Thyroid gland (tissue), 4 donors: ENCODE measurements around the gene ANKRD13B. TPM values are rescaled to one million over a fixed set of nuclear protein-coding genes. Genes with fewer than 3 reads are reported as not detected.
A peak's percentile ranks its signal among the peaks of the same experiment; 100 is the strongest.

Experiments
- DNase-seq, 2 donors: peaks; one replicate each; pipeline ENCODE4 v3.0.0-alpha.2; 2019
- H3K27ac ChIP-seq, 3 donors: fragments of 200-600 bp; sonication (generic); 1 replicate in 2 of 3; 2 replicates in 1 of 3; pipeline ENCODE4 v1.5.1; 2016 to 2019; ENCODE audit warnings: mild to moderate bottlenecking in 1 of 3, moderate library complexity in 1 of 3
- H3K27me3 ChIP-seq: fragments of 200-600 bp; sonication (generic); one replicate; pipeline ENCODE4 v1.5.1; 2019
- H3K36me3 ChIP-seq, 2 donors: fragments of 200-600 bp; sonication (generic); one replicate each; pipeline ENCODE4 v1.5.1; 2016 to 2019
- H3K4me1 ChIP-seq, 2 donors: fragments of 200-600 bp; sonication (generic); one replicate each; pipeline ENCODE4 v1.5.1; 2017 to 2019
- H3K4me3 ChIP-seq, 3 donors: fragments of 200-600 bp; sonication (generic); replicated peaks in 1 of 3; 1 replicate in 2 of 3; 2 replicates in 1 of 3; pipeline ENCODE4 v1.5.1; 2016; ENCODE audit warnings: mild to moderate bottlenecking in 1 of 3
- H3K9me3 ChIP-seq: fragments of 200-600 bp; sonication (generic); one replicate; pipeline ENCODE4 v1.5.1; 2017
- CTCF ChIP-seq, 6 experiments: fragments of 200-600 bp in 3 of 6; fragments of 450-650 bp in 3 of 6; sonication (generic) in 3 of 6; IDR thresholded peaks; one replicate each; pipeline ENCODE4 v1.5.1; 2016 to 2019; ENCODE audit warnings: antibody characterized with exemption in 6 of 6, mild to moderate bottlenecking in 2 of 6, inconsistent platforms in 1 of 6, moderate library complexity in 1 of 6
- POLR2A ChIP-seq, 2 donors: fragments of 450-650 bp; IDR thresholded peaks; one replicate each; pipeline ENCODE4 v1.6.1; 2017; ENCODE audit warnings: antibody characterized with exemption in 2 of 2, mild to moderate bottlenecking in 2 of 2, moderate library complexity in 1 of 2
- WGBS, 2 donors: methylation state at CpG; one replicate each; pipeline ENCODE4 v1.1.5; 2017; 5-methylcytosine and 5-hydroxymethylcytosine counted together
- intact Hi-C: fragments of 100-400 bp; cut with DNase I; formaldehyde crosslinking; loops from one replicate; pipeline ENCODE4 v1.15.1; 2023
- total RNA-seq, 4 donors: library from RNA; depleted of rRNA; stranded (reverse); fragments of >200 nt; gene quantifications; one replicate each; pipeline ENCODE4 v1.2.3, GENCODE V29; 2016

ANKRD13B gene
- total RNA-seq, 4 donors from 2014 or later = 1.6 to 5.8 (median 3.1) TPM

GRCh38 chr17:29579866-29580771 is 12.8 kb upstream of the ANKRD13B start:
- TF ChIP-seq POLR2A (IDR thresholded peaks at IDR 0.05) (no peak), CTCF (IDR thresholded peaks at IDR 0.05) (peak; percentile 70 to 95 (median 89))
- WGBS, 2 donors = 64 to 66% methylated on average over 13 to 15 of the region's 15 CpGs
- no peaks in the 10 kb centered on the region for H3K27me3 ChIP-seq
- intact Hi-C loops = loop anchor here (5.0 to 10.0 kb wide), 3 partner anchors 37 to 355 kb away; partner anchors contain the start of gene SSH2
- peak; percentile 90 to 92 for DNase-seq
- H3K4me1 ChIP-seq = peaks cover 0 to 12% of the 10 kb centered on the region in 2 donors
- H3K36me3 ChIP-seq = peaks cover 25 to 37% of the 10 kb centered on the region in 2 donors
- H3K9me3 ChIP-seq = no peaks in the 10 kb centered on the region
- H3K27ac ChIP-seq = no peak overlapping the region
- no peak overlapping the region for H3K4me3 ChIP-seq

GRCh38 chr17:29581583-29582253 is 11.2 kb upstream of the ANKRD13B start:
- TF ChIP-seq POLR2A (IDR thresholded peaks at IDR 0.05) (no peak), CTCF (IDR thresholded peaks at IDR 0.05) (no peak)
- Histone ChIP-seq H3K27me3 (no peaks in the 10 kb centered on the region), H3K36me3 (peaks cover 10 to 22% of the 10 kb centered on the region in 2 donors), H3K9me3 (no peaks in the 10 kb centered on the region), H3K27ac (no peak overlapping the region), H3K4me1 (peaks cover 0 to 15% of the 10 kb centered on the region in 2 donors), H3K4me3 (no peak overlapping the region)
- 87 to 93% methylated on average over 7 to 9 of the region's 20 CpGs for WGBS, 2 donors
- no peak for DNase-seq
- intact Hi-C loops = loop anchor here (5.0 to 10.0 kb wide), 3 partner anchors 36 to 353 kb away; partner anchors contain the start of gene SSH2

- Histone ChIP-seq H3K27ac (no peak overlapping the region), H3K4me1 (peaks cover 4 to 21% of the 10 kb centered on the region in 2 donors), H3K9me3 (no peaks in the 10 kb centered on the region), H3K36me3 (peaks cover 5 to 16% of the 10 kb centered on the region in 2 donors), H3K4me3 (no peak overlapping the region), H3K27me3 (no peaks in the 10 kb centered on the region)
- 87% methylated on average over 10 of the region's 10 CpGs for WGBS, 2 donors
- DNase-seq = no peak
- TF ChIP-seq POLR2A (IDR thresholded peaks at IDR 0.05) (no peak), CTCF (IDR thresholded peaks at IDR 0.05) (no peak)
- intact Hi-C loops = loop anchor here (5.0 to 10.0 kb wide), 3 partner anchors 35 to 352 kb away; partner anchors contain the start of gene SSH2
Observed at GRCh38 chr17:29582254-29582765, 10.6 kb upstream of the ANKRD13B start.

GRCh38 chr17:29582772-29583171 is 10.2 kb upstream of the ANKRD13B start:
- Histone ChIP-seq H3K4me3 (no peak overlapping the region), H3K4me1 (peaks cover 9 to 26% of the 10 kb centered on the region in 2 donors), H3K36me3 (peaks cover 5 to 12% of the 10 kb centered on the region in 2 donors), H3K27me3 (no peaks in the 10 kb centered on the region), H3K27ac (no peak overlapping the region), H3K9me3 (no peaks in the 10 kb centered on the region)
- DNase-seq = no peak
- TF ChIP-seq CTCF (IDR thresholded peaks at IDR 0.05) = no peak
- TF ChIP-seq POLR2A (IDR thresholded peaks at IDR 0.05) = no peak
- WGBS, 2 donors = 87 to 97% methylated on average over 5 to 13 of the region's 13 CpGs
- intact Hi-C loops = loop anchor here (5.0 to 10.0 kb wide), 3 partner anchors 35 to 352 kb away; partner anchors contain the start of gene SSH2
